NCI-H2171 treated with DMSO at 0.1 percent for 48 hours (cell line): ENCODE measurements around the gene XPO5.
A peak's percentile ranks its signal among the peaks of the same experiment; 100 is the strongest.
"Not testable (repeated sequence)": the region's sequence is repeated elsewhere in the genome, so short reads cannot be mapped to it uniquely, and the experiment has no call there.

Experiments
- DNase-seq: peaks from one replicate; lab custom pipeline; 2025; lab: John Stamatoyannopoulos, UW

Gene XPO5

GRCh38 chr6:43517505-43518357 lies 58.1 kb downstream of the XPO5 start:
- peak; percentile 39 for DNase-seq

- DNase-seq: peak; percentile 99
Measured at GRCh38 chr6:43516697-43517504, 58.9 kb downstream of the XPO5 start, which contains the start of the genes POLR1C and YIPF3. TSS of gene POLR1C (plus strand) at chr6:43517089. CDS start at chr6:43517110, 21 bp downstream. TSS of gene YIPF3 (minus strand) at chr6:43516926. CDS start at chr6:43516807, 119 bp downstream.

- DNase-seq: no peak
Measured at GRCh38 chr6:43516367-43516696, 59.5 kb downstream of the XPO5 start.

GRCh38 chr6:43515808-43516207 lies 60.0 kb downstream of the XPO5 start:
- DNase-seq: no peak

- DNase-seq: no peak
Measured at GRCh38 chr6:43511824-43512415, 63.9 kb downstream of the XPO5 start.

GRCh38 chr6:43510827-43511163 lies 65.0 kb downstream of the XPO5 start:
- no peak for DNase-seq

- peak; percentile 29 for DNase-seq
Measured at GRCh38 chr6:43509984-43510826, 65.6 kb downstream of the XPO5 start, which contains the start of gene LRRC73. TSS of gene LRRC73 (minus strand) at chr6:43510346. CDS start at chr6:43509785, 561 bp downstream.

- DNase-seq: no peak
Measured at GRCh38 chr6:43509142-43509983, 66.5 kb downstream of the XPO5 start.

GRCh38 chr6:43508481-43509141 lies 67.2 kb downstream of the XPO5 start:
- DNase-seq: no peak

- peak; percentile 76 for DNase-seq
Measured at GRCh38 chr6:43506667-43507471, 69.0 kb downstream of the XPO5 start.

- no peak for DNase-seq
Measured at GRCh38 chr6:43506171-43506570, 69.7 kb downstream of the XPO5 start.

- DNase-seq: no peak
Measured at GRCh38 chr6:43505718-43506117, 70.1 kb downstream of the XPO5 start.

- no peak for DNase-seq
Measured at GRCh38 chr6:43504756-43505593, 70.9 kb downstream of the XPO5 start.

- DNase-seq: no peak
Measured at GRCh38 chr6:43503443-43503842, 72.4 kb downstream of the XPO5 start.

- DNase-seq: no peak
Measured at GRCh38 chr6:43502666-43503065, 73.2 kb downstream of the XPO5 start.

- DNase-seq: no peak
Measured at GRCh38 chr6:43500921-43501320, 74.9 kb downstream of the XPO5 start.

GRCh38 chr6:43499028-43499815 lies 76.6 kb downstream of the XPO5 start:
- DNase-seq: no peak

GRCh38 chr6:43498291-43498690 lies 77.5 kb downstream of the XPO5 start:
- DNase-seq: not testable (repeated sequence)
